ENCODE results near the gene KLK6.

Gene KLK6

DNA sequence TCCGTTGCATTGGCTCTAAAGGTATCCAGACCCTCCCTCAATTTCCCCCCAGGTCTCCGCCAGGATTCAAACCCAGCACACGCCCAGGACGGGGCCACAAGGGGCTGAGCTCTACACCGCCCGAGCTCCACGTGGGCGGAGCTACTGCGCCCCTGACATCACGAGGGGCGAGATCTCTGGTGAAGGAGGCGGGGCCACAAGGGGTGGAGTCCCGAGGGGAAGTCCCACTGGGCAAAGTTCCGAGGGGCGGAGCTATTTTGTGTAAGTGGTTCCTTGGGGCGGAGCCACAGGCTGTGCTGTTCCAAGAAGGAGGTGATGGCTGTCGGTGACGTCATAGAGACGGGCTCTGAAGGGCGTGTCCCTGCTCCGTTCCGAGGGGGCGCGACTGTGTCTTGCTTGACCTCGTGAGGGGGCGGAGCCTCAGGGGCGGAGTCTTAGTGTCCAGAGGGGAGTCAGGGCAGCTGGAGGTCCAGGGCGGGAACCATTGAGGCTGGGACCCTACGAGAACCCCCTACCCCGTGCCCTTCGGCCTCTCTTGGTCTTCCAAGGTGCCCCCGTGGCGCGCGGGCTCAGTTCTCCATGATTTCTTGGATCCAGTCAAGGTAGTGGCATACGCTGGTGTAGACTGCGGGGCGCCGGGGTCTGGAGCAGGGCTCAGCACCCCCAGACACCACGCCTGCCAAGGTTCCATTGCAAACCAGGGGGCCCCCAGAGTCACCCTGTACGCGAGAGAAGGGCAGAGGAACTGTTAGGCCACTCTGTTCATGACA, 33.3 kb upstream of the KLK6 start:
- H3K4me3 ChIP-seq (ENCODE audit: low read depth, low read length) = no peak overlapping the region
- TF ChIP-seq, protein P1, sequence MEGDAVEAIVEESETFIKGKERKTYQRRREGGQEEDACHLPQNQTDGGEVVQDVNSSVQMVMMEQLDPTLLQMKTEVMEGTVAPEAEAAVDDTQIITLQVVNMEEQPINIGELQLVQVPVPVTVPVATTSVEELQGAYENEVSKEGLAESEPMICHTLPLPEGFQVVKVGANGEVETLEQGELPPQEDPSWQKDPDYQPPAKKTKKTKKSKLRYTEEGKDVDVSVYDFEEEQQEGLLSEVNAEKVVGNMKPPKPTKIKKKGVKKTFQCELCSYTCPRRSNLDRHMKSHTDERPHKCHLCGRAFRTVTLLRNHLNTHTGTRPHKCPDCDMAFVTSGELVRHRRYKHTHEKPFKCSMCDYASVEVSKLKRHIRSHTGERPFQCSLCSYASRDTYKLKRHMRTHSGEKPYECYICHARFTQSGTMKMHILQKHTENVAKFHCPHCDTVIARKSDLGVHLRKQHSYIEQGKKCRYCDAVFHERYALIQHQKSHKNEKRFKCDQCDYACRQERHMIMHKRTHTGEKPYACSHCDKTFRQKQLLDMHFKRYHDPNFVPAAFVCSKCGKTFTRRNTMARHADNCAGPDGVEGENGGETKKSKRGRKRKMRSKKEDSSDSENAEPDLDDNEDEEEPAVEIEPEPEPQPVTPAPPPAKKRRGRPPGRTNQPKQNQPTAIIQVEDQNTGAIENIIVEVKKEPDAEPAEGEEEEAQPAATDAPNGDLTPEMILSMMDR (IDR thresholded peaks at IDR 0.05; ENCODE audit: low read depth, low read length) = no peak

DNA sequence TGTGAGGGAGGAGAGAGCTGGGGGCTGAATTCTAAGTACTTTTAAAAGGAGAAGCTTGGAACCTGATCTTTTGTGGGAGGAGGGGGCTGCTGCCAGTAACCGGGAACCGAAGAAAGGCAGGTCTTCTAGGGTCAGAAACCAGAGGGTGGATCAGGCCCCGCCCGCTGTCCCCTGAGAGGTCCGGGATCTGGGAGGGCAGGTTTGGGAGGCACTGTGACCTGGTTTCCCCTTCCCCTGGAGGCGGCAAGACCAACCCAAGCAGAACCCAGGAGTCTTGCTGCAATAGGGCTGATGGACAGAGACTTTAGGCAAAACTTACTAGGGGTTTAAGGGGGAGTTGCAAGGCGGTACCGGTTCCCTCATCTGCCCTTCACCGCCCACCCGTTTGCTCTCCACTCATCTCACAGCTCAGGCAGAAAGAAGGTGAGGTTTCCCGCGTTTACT, 32.7 kb upstream of the KLK6 start:
- TF ChIP-seq, protein P1 (IDR thresholded peaks at IDR 0.05; ENCODE audit: low read depth, low read length) = no peak
- no peak overlapping the region for H3K4me3 ChIP-seq (ENCODE audit: low read depth, low read length)

DNA sequence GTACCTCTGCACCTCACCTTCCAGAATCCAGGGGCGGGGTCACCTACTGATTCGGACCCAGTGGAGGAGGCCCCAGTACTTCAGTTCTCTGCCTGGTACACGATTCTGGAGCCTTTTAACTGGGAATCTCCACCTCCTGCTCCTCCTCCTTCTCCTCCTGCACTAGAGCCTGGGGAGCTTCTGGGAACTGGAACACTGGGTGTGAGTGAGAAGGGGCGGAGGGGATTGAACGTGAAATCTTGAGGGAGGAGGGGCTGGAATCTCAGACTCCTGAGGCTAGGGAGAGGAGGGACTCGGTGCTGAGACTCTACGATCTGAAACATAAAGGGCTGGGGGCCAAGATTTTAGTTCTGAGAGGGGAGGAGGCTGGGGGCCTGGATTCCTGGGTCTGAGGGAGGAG, 32.1 kb upstream of the KLK6 start, which contains the start of gene KLK8:
TSS of gene KLK8 (minus strand) at position 90 of the 400 bp plus-strand sequence. CDS start 437 bp downstream, outside the sequence.
- TF ChIP-seq, protein P1 (IDR thresholded peaks at IDR 0.05; ENCODE audit: low read depth, low read length) = no peak
- no peak within 1 kb of the TSS for H3K4me3 ChIP-seq (ENCODE audit: low read depth, low read length)

- no peak overlapping the region for H3K4me3 ChIP-seq (ENCODE audit: low read depth, low read length)
- TF ChIP-seq, protein P1 (IDR thresholded peaks at IDR 0.05; ENCODE audit: low read depth, low read length) = no peak
Measured at GRCh38 chr19:51000981-51001380, 31.6 kb upstream of the KLK6 start.

GRCh38 chr19:51000426-51000825, 31.0 kb upstream of the KLK6 start:
- no peak overlapping the region for H3K4me3 ChIP-seq (ENCODE audit: low read depth, low read length)
- TF ChIP-seq, protein P1 (IDR thresholded peaks at IDR 0.05; ENCODE audit: low read depth, low read length) = no peak

DNA sequence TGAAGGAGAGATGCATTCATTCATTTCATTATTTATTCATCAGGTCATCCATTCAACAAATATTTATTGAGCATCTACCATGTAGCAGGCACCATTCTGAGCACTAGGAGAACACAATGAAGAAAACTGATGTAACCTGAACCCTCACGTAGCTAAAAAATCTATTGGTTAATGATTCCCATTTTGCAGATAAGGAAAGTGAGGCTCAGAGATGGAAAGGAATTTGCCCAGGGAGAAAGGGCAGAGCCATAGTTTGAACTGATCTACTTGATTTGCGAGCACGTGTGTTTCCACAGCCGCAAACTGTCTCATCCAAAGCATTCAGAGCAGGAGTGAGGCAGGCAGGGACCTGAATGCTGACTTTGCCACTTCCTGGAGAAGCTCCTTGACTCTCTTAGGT, 29.3 kb upstream of the KLK6 start:
- no peak overlapping the region for H3K4me3 ChIP-seq (ENCODE audit: low read depth, low read length)
- TF ChIP-seq, protein P1 (IDR thresholded peaks at IDR 0.05; ENCODE audit: low read depth, low read length) = no peak

GRCh38 chr19:50998061-50998460, 28.7 kb upstream of the KLK6 start:
- TF ChIP-seq, protein P1 (IDR thresholded peaks at IDR 0.05; ENCODE audit: low read depth, low read length) = no peak
- no peak overlapping the region for H3K4me3 ChIP-seq (ENCODE audit: low read depth, low read length)

Data from WI38 (cell line).